Measurements from ENCODE around the gene TEX13A.
"Not testable (repeated sequence)": the region's sequence is repeated elsewhere in the genome, so short reads cannot be mapped to it uniquely, and the experiment has no call there.

TEX13A gene

DNA sequence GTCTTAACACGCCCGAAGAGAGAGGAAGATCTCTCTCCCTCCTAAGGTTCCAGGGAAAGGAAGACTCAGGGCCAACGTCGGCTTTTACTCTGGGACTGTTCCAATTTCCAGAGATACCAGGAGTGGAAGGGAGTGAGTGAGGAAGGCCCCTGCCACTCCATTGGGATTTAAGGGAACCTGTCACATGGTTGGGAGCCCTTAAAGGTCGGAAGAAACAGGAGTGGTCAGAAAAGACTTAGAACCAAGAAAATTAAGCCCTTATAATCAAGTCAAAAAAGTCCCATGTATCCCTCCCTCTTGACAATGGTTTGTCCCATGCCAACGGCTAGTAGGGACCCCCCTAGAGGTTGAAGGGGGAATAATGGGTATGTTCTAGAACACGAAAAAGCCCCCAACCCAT, at the start of gene TEX13A:
Gene TEX13A, minus strand, starts transcription at position 59 of the 400 bp plus-strand sequence. CDS start 297 bp downstream, outside the sequence.
- no peaks in the 10 kb centered on the region for H3K27me3 ChIP-seq (ENCODE audit: control insufficient read depth, insufficient read depth, low read length)
- no peak within 1 kb of the TSS for H3K4me3 ChIP-seq (ENCODE audit: low read depth, low read length)
- no peak within 1 kb of the TSS for H3K9ac ChIP-seq (ENCODE audit: low read depth, low read length)
- H3K4me1 ChIP-seq (ENCODE audit: control insufficient read depth, insufficient read depth, low read length) = no peaks in the 10 kb centered on the region
- H3K36me3 ChIP-seq (ENCODE audit: control insufficient read depth, insufficient read depth, low read length) = no peaks in the 10 kb centered on the region
- H3K9me3 ChIP-seq (ENCODE audit: control insufficient read depth, insufficient read depth, low read length) = no peaks in the 10 kb centered on the region

DNA sequence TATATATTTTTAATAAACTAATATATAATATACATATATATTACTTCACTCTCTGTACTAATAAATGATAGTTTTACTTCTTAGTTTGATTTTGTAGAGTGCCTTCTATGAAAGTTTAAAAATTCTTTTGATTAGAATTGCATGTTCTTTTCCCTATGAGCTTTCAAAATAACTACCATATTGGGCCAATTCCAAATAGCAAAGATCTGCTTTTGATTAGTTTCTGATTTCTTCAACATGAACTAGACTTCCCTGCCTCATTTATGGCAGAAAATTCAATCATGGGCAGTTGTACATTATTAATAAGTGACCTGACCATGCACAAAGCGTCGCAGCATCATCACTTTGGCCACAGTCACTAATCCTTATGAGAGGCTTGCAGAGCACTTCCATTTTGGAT, 48.9 kb upstream of the TEX13A start:
- no peaks in the 10 kb centered on the region for H3K4me1 ChIP-seq (ENCODE audit: control insufficient read depth, insufficient read depth, low read length)
- no peaks in the 10 kb centered on the region for H3K36me3 ChIP-seq (ENCODE audit: control insufficient read depth, insufficient read depth, low read length)
- no peaks in the 10 kb centered on the region for H3K27me3 ChIP-seq (ENCODE audit: control insufficient read depth, insufficient read depth, low read length)
- H3K9me3 ChIP-seq (ENCODE audit: control insufficient read depth, insufficient read depth, low read length) = no peaks in the 10 kb centered on the region
- H3K9ac ChIP-seq (ENCODE audit: low read depth, low read length) = no peak overlapping the region
- H3K4me3 ChIP-seq (ENCODE audit: low read depth, low read length) = no peak overlapping the region

- Histone ChIP-seq H3K4me3 (ENCODE audit: low read depth, low read length) (no peak overlapping the region), H3K9ac (ENCODE audit: low read depth, low read length) (no peak overlapping the region), H3K9me3 (ENCODE audit: control insufficient read depth, insufficient read depth, low read length) (no peaks in the 10 kb centered on the region), H3K36me3 (ENCODE audit: control insufficient read depth, insufficient read depth, low read length) (no peaks in the 10 kb centered on the region), H3K4me1 (ENCODE audit: control insufficient read depth, insufficient read depth, low read length) (no peaks in the 10 kb centered on the region), H3K27me3 (ENCODE audit: control insufficient read depth, insufficient read depth, low read length) (no peaks in the 10 kb centered on the region)
These were observed 46.7 kb upstream of the TEX13A start for GRCh38 chrX:105267167-105267566.

DNA sequence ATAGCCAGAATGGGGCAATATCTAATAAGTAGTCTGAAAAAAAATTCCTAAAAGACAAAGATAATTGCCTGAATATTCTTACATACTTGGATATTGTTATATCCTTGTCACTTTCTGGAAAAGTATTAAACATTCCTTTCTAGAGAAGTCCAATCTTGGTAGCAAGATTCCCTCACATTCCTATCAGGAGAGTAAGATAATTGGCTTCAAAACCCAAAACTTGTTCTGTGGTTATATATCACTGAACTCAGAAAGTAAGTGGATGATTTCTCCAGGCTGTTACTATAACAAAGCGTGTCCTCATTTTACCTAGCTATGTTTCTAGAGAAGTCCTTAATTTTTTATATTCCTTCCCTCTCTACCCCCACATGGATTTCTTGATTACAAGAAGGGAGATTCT, 46.0 kb upstream of the TEX13A start:
- Histone ChIP-seq H3K9ac (ENCODE audit: low read depth, low read length) (no peak overlapping the region), H3K27me3 (ENCODE audit: control insufficient read depth, insufficient read depth, low read length) (no peaks in the 10 kb centered on the region), H3K4me3 (ENCODE audit: low read depth, low read length) (no peak overlapping the region), H3K36me3 (ENCODE audit: control insufficient read depth, insufficient read depth, low read length) (no peaks in the 10 kb centered on the region), H3K4me1 (ENCODE audit: control insufficient read depth, insufficient read depth, low read length) (no peaks in the 10 kb centered on the region), H3K9me3 (ENCODE audit: control insufficient read depth, insufficient read depth, low read length) (no peaks in the 10 kb centered on the region)

DNA sequence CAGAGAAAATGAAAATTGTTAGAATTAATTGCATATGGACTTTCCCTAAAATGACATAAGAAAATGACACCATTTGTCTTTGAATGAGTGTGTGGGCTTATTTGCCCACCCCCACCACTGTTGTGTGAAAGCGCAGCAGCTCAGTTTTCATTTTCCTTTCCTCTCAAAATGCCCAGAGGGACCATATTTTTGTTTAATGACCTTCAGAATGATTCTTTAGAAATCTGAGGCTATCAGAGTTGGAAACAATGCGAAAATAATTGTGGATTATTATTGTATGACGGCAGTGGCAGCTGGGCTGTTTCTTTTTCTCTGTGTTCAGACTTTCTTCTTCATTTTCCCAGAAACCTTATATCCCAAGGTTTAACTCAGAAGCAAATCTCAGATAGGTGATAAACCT, 44.6 kb upstream of the TEX13A start:
- H3K4me1 ChIP-seq (ENCODE audit: control insufficient read depth, insufficient read depth, low read length) = no peaks in the 10 kb centered on the region
- no peak overlapping the region for H3K9ac ChIP-seq (ENCODE audit: low read depth, low read length)

DNA sequence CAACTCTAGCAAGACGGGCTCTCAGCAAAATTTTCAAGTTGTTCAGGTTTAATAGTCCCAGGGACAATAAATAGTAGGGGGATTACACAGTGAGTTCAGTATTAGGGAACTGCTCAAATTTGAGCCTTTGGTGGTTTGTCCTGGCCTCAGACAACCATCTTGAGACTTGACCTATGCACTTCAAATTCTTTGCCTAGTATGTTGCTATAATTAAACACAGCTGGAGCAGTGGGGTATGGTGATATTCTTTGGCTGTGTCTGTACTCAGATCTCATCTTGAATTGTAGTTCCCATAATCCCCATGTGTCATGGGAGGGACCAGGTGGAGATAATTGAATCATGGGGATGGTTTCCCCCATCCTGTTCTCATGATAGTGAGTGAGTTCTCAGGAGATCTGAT, 43.3 kb upstream of the TEX13A start:
- Histone ChIP-seq H3K36me3 (ENCODE audit: control insufficient read depth, insufficient read depth, low read length) (no peaks in the 10 kb centered on the region), H3K9me3 (ENCODE audit: control insufficient read depth, insufficient read depth, low read length) (no peaks in the 10 kb centered on the region), H3K4me3 (ENCODE audit: low read depth, low read length) (no peak overlapping the region), H3K27me3 (ENCODE audit: control insufficient read depth, insufficient read depth, low read length) (no peaks in the 10 kb centered on the region), H3K4me1 (ENCODE audit: control insufficient read depth, insufficient read depth, low read length) (no peaks in the 10 kb centered on the region), H3K9ac (ENCODE audit: low read depth, low read length) (no peak overlapping the region)

More for the DNA sequence above, 44.6 kb upstream of the TEX13A start:
- H3K27me3 ChIP-seq (ENCODE audit: control insufficient read depth, insufficient read depth, low read length) = no peaks in the 10 kb centered on the region
- H3K4me3 ChIP-seq (ENCODE audit: low read depth, low read length) = no peak overlapping the region
- H3K9me3 ChIP-seq (ENCODE audit: control insufficient read depth, insufficient read depth, low read length) = no peaks in the 10 kb centered on the region
- no peaks in the 10 kb centered on the region for H3K36me3 ChIP-seq (ENCODE audit: control insufficient read depth, insufficient read depth, low read length)

- Histone ChIP-seq H3K4me3 (ENCODE audit: low read depth, low read length) (no peak overlapping the region), H3K36me3 (ENCODE audit: control insufficient read depth, insufficient read depth, low read length) (no peaks in the 10 kb centered on the region), H3K4me1 (ENCODE audit: control insufficient read depth, insufficient read depth, low read length) (no peaks in the 10 kb centered on the region), H3K27me3 (ENCODE audit: control insufficient read depth, insufficient read depth, low read length) (no peaks in the 10 kb centered on the region), H3K9ac (ENCODE audit: low read depth, low read length) (no peak overlapping the region), H3K9me3 (ENCODE audit: control insufficient read depth, insufficient read depth, low read length) (no peaks in the 10 kb centered on the region)
These were observed 42.7 kb upstream of the TEX13A start for GRCh38 chrX:105263171-105263570.

DNA sequence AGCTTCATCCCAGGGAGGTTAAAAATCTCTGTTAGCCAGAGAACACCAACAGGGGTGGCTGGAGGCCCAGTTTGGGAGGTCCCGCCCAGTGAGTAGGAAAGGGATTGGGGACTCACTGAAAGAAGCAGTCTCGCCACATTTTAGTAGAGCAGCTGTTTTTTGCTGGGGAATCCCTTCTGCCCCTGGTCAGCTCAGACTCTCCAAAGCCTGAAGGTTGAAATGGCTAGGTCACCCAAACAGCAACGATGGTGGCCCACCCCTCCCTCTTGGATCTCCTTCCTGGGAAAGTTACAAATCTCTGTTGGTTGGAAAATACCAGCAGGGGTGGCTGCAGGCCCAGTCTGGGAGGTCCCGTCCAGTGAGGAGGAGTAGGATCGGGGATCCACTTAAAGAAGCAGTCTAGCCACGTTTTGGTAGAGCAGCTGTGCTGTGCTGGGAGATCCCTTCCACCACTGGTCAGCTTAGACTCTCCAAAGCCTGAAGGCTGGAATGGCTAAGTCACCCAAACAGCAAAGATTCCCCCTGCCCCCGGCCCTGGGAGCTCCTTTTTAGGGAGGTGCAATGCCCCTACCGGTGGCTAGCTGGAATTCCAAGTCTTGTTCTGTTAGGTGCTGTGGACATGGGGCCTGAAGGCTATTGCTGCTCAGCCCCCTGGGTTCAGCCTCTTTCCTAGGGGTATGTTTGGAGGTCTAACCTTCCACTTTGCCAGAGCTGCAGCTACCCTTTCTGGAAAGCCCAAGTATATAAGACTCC, 40.0 kb upstream of the TEX13A start:
- Histone ChIP-seq H3K9ac (ENCODE audit: low read depth, low read length) (no peak overlapping the region), H3K4me3 (ENCODE audit: low read depth, low read length) (no peak overlapping the region), H3K9me3 (ENCODE audit: control insufficient read depth, insufficient read depth, low read length) (no peaks in the 10 kb centered on the region), H3K4me1 (ENCODE audit: control insufficient read depth, insufficient read depth, low read length) (no peaks in the 10 kb centered on the region), H3K36me3 (ENCODE audit: control insufficient read depth, insufficient read depth, low read length) (no peaks in the 10 kb centered on the region), H3K27me3 (ENCODE audit: control insufficient read depth, insufficient read depth, low read length) (no peaks in the 10 kb centered on the region)

DNA sequence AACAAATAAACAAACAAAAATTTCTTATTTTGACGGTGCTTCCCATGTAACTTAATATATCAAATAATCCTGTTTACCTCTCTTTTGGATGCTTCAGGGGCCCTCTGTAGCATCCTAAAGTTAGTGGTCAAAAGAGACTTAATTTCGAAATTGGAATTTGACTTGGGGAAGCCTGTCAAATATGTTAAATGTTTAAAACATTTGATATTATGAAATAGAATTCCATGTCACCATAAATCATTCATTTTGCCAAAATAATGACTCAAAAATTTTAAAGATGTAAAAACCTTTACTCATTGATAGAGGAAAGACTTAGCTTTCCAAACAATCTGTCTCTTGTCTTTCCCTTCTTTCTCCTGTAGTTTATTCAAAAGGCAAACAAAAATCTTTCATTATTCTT, 20.6 kb upstream of the TEX13A start:
- H3K36me3 ChIP-seq (ENCODE audit: control insufficient read depth, insufficient read depth, low read length) = no peaks in the 10 kb centered on the region
- no peak overlapping the region for H3K4me3 ChIP-seq (ENCODE audit: low read depth, low read length)
- H3K9me3 ChIP-seq (ENCODE audit: control insufficient read depth, insufficient read depth, low read length) = no peaks in the 10 kb centered on the region
- no peaks in the 10 kb centered on the region for H3K27me3 ChIP-seq (ENCODE audit: control insufficient read depth, insufficient read depth, low read length)
- H3K4me1 ChIP-seq (ENCODE audit: control insufficient read depth, insufficient read depth, low read length) = no peaks in the 10 kb centered on the region
- H3K9ac ChIP-seq (ENCODE audit: low read depth, low read length) = no peak overlapping the region

DNA sequence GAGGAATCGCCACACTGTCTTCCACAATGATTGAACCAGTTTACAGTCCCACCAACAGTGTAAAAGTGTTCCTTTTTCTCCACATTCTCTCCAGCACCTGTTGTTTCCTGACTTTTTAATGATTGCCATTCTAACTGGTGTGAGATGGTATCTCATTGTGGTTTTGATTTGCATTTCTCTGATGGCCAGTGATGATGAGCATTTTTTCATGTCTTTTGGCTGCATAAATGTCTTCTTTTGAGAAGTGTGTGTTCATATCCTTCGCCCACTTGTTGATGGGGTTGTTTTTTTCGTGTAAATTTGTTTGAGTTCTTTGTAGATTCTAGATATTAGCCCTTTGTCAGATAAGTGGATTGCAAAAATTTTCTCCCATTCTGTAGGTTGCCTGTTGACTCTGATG, 16.9 kb upstream of the TEX13A start:
- not testable (repeated sequence) for H3K27me3 ChIP-seq (ENCODE audit: control insufficient read depth, insufficient read depth, low read length); H3K9me3 ChIP-seq (ENCODE audit: control insufficient read depth, insufficient read depth, low read length); H3K9ac ChIP-seq (ENCODE audit: low read depth, low read length); H3K4me1 ChIP-seq (ENCODE audit: control insufficient read depth, insufficient read depth, low read length); H3K36me3 ChIP-seq (ENCODE audit: control insufficient read depth, insufficient read depth, low read length); H3K4me3 ChIP-seq (ENCODE audit: low read depth, low read length)

- Histone ChIP-seq H3K4me3 (ENCODE audit: low read depth, low read length) (no peak overlapping the region), H3K27me3 (ENCODE audit: control insufficient read depth, insufficient read depth, low read length) (no peaks in the 10 kb centered on the region), H3K4me1 (ENCODE audit: control insufficient read depth, insufficient read depth, low read length) (no peaks in the 10 kb centered on the region)
These were observed 8.7 kb upstream of the TEX13A start for GRCh38 chrX:105229146-105229545.

GRCh38 chrX:105228602-105229001, 8.1 kb upstream of the TEX13A start:
- H3K27me3 ChIP-seq (ENCODE audit: control insufficient read depth, insufficient read depth, low read length) = no peaks in the 10 kb centered on the region
- no peak overlapping the region for H3K4me3 ChIP-seq (ENCODE audit: low read depth, low read length)
- H3K36me3 ChIP-seq (ENCODE audit: control insufficient read depth, insufficient read depth, low read length) = no peaks in the 10 kb centered on the region
- H3K9ac ChIP-seq (ENCODE audit: low read depth, low read length) = no peak overlapping the region
- H3K4me1 ChIP-seq (ENCODE audit: control insufficient read depth, insufficient read depth, low read length) = no peaks in the 10 kb centered on the region
- no peaks in the 10 kb centered on the region for H3K9me3 ChIP-seq (ENCODE audit: control insufficient read depth, insufficient read depth, low read length)

More at GRCh38 chrX:105229146-105229545, 8.7 kb upstream of the TEX13A start:
- Histone ChIP-seq H3K9ac (ENCODE audit: low read depth, low read length) (no peak overlapping the region), H3K36me3 (ENCODE audit: control insufficient read depth, insufficient read depth, low read length) (no peaks in the 10 kb centered on the region), H3K9me3 (ENCODE audit: control insufficient read depth, insufficient read depth, low read length) (no peaks in the 10 kb centered on the region)
